ENCODE results near the gene FXR2. TPM values are rescaled to one million over a fixed set of nuclear protein-coding genes. Genes with fewer than 3 reads are reported as not detected.

Gene FXR2
- total RNA-seq, 1 experiment from 2014 or later = 49.7 TPM

DNA sequence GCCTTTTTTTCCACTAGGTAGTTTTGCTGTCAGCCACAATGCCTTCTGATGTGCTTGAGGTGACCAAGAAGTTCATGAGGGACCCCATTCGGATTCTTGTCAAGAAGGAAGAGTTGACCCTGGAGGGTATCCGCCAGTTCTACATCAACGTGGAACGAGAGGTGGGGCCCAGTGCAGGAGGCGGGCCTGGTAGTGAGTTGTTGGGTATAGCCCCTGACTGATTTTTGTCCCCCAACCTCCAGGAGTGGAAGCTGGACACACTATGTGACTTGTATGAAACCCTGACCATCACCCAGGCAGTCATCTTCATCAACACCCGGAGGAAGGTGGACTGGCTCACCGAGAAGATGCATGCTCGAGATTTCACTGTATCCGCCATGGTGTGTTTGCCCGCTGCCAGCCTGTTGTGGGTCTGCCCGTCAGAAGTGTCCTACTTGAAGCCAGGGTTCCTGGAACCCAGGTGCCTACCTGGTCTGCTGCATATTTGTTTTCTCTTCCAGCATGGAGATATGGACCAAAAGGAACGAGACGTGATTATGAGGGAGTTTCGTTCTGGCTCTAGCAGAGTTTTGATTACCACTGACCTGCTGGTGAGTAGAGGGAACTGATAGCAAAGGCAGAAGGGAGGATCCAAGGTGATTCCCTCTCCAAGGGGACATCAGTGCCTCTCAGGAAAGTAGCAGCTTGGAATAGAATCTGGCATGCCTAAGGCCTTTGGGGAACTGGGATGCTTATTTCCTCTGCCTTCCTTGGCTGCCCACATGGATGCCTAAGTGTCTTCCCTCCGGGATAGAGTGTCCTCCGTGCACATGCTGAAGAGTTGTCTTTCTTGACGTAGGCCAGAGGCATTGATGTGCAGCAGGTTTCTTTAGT, 37.1 kb downstream of the FXR2 start:
- BruUV-seq (replicated peaks) = no TSS peak
- Histone ChIP-seq H3K4me1 (ENCODE audit: control insufficient read depth in 1 of 2, insufficient read depth in 2 of 2, low read length in 2 of 2) (peaks cover 6 to 70% of the 10 kb centered on the region in 2 experiments; a peak in 3 of 4 replicates), H3K9ac (ENCODE audit: low read length) (no peak overlapping the region; the same call in 1 of the 2 replicates), H3K9me2 (ENCODE audit: insufficient read depth) (no peaks in the 10 kb centered on the region), H3K79me2 (ENCODE audit: insufficient read depth, low read length) (peaks cover 73% of the 10 kb centered on the region), H2AFZ (ENCODE audit: low read depth, low read length, poor library complexity, severe bottlenecking) (no peak overlapping the region), H3K4me3 (replicated peaks in 1 of 2; ENCODE audit: low read depth in 1 of 2, low read length in 2 of 2) (no peak overlapping the region), H3K27ac (ENCODE audit: low read depth, low read length) (no peak overlapping the region), H3K27me3 (ENCODE audit: insufficient read depth, low read length) (no peaks in the 10 kb centered on the region), H4K20me1 (ENCODE audit: insufficient read depth) (peaks cover 35% of the 10 kb centered on the region; the same call in 1 of the 2 replicates), H3K4me2 (ENCODE audit: low read length) (0 out of 2 replicates have a peak overlapping the region, but pooled peaks have one; percentile 2), H3K36me3 (ENCODE audit: control insufficient read depth in 1 of 2, insufficient read depth in 2 of 2, low read length in 2 of 2) (peaks cover 33 to 61% of the 10 kb centered on the region in 2 experiments), H3K9me3 (ENCODE audit: control insufficient read depth in 1 of 2, insufficient read depth in 1 of 2, low read depth in 1 of 2, low read length in 2 of 2) (no peaks in the 10 kb centered on the region)
- TF ChIP-seq, protein P1, sequence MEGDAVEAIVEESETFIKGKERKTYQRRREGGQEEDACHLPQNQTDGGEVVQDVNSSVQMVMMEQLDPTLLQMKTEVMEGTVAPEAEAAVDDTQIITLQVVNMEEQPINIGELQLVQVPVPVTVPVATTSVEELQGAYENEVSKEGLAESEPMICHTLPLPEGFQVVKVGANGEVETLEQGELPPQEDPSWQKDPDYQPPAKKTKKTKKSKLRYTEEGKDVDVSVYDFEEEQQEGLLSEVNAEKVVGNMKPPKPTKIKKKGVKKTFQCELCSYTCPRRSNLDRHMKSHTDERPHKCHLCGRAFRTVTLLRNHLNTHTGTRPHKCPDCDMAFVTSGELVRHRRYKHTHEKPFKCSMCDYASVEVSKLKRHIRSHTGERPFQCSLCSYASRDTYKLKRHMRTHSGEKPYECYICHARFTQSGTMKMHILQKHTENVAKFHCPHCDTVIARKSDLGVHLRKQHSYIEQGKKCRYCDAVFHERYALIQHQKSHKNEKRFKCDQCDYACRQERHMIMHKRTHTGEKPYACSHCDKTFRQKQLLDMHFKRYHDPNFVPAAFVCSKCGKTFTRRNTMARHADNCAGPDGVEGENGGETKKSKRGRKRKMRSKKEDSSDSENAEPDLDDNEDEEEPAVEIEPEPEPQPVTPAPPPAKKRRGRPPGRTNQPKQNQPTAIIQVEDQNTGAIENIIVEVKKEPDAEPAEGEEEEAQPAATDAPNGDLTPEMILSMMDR (IDR thresholded peaks at IDR 0.05 in 2 of 3, conservative IDR thresholded peaks at IDR 0.05 in 1 of 3; ENCODE audit: borderline replicate concordance in 1 of 3, insufficient read depth in 1 of 3, low read depth in 2 of 3, low read length in 2 of 3) = no peak
- no peak for TF ChIP-seq EZH2phosphoT487 (IDR thresholded peaks at IDR 0.05; ENCODE audit: borderline replicate concordance)
- TF ChIP-seq JUND (IDR thresholded peaks at IDR 0.05) = no peak
- TF ChIP-seq ZNF274 (IDR thresholded peaks at IDR 0.05; ENCODE audit: low read depth, low read length) = no peak
- TF ChIP-seq CBX3 (IDR thresholded peaks at IDR 0.05; ENCODE audit: low read depth) = no peak
- TF ChIP-seq, protein P2, sequence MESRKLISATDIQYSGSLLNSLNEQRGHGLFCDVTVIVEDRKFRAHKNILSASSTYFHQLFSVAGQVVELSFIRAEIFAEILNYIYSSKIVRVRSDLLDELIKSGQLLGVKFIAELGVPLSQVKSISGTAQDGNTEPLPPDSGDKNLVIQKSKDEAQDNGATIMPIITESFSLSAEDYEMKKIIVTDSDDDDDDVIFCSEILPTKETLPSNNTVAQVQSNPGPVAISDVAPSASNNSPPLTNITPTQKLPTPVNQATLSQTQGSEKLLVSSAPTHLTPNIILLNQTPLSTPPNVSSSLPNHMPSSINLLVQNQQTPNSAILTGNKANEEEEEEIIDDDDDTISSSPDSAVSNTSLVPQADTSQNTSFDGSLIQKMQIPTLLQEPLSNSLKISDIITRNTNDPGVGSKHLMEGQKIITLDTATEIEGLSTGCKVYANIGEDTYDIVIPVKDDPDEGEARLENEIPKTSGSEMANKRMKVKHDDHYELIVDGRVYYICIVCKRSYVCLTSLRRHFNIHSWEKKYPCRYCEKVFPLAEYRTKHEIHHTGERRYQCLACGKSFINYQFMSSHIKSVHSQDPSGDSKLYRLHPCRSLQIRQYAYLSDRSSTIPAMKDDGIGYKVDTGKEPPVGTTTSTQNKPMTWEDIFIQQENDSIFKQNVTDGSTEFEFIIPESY (IDR thresholded peaks at IDR 0.05; ENCODE audit: extremely low read depth, insufficient replicate concordance, low read length) = no peak
- TF ChIP-seq SIN3A (IDR thresholded peaks at IDR 0.05; ENCODE audit: low read depth) = no peak
- TF ChIP-seq FOSL1 (IDR thresholded peaks at IDR 0.05; ENCODE audit: low read depth) = no peak
- TF ChIP-seq RAD21 (IDR thresholded peaks at IDR 0.05; ENCODE audit: low read depth) = no peak
- no peak for TF ChIP-seq SRF (IDR thresholded peaks at IDR 0.05; ENCODE audit: low read depth)
- TF ChIP-seq SP1 (IDR thresholded peaks at IDR 0.05; ENCODE audit: low read depth) = no peak
- intact Hi-C loops (cut with micrococcal nuclease) = no loop called here
- DNase-seq (ENCODE audit: low read depth, low spot score) (no peak), ATAC-seq (no peak)
- ChIA-PET CTCF (interaction anchor here (0.6 kb wide), 1 partner anchor 110 kb away, joined by 3 read pairs; the partner anchor contains the start of gene TP53), POLR2A (no interaction called here), RAD21 (ENCODE audit: low non-redundant PET in 1 of 2, low total read pairs in 2 of 2, uncharacterized antibody in 2 of 2, unreplicated experiment in 2 of 2) (no interaction called here)
